ENCODE data around the gene KCNJ11.
A peak's percentile ranks its signal among the peaks of the same experiment; 100 is the strongest.

Gene KCNJ11
- total RNA-seq = 0 to 0.36 (median 0) reads per million in 4 donors

DNA sequence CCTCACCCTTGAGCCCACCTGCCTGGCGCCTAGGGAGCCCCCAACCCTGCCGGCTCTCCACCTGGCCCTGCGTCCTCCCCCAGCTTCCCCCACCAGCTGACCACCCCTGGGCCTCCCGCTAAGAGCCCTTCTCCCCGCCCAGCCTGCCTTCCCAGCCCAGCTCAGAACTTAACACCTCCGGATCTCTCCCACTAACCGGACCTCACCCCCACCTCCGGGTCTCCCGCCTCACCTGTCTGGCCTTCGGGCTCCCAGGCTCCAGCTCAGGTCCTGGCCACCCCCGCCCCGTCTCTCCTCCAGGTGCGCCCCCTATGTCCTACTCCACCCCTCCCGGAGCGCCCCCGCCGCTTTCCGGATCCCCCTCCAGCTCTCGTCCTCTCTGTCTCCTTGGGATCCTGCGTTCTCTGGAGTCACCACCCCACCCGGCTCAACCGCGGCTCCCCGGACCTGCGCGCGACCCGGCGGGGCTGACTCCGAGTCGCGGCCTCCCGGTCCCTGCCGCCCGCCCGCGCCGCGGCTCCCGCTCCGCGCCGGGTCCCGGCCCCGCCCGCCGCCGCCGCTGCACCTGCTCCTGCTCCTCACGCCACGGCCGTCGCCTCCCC lies at the start of gene KCNJ11:
Gene KCNJ11, minus strand, starts transcription at position 51 of the 602 bp plus-strand sequence. CDS start 568 bp downstream, outside the sequence.
- peak in 1 of 5 donors; percentile 8 for DNase-seq

DNA sequence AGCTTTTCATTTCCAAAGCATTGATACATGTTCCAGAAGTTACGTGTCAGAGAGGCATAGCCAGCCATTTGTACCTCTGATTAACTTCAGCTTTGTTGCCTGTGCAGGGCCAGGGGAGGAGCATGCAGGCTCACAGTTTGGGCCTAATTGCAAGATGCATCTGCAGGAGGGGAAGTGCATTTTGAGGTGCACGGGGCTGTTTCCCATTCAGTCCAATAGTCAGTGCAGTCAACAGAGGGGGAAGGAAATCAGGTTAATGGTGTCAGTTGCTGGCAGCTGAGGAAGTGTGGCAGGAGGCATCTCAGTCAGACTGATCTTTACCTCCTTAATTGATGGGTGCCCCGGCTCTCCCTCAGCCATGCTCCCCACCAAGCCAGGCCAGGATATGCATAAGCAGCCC lies 48.9 kb upstream of the KCNJ11 start:
- no peak for DNase-seq

DNA sequence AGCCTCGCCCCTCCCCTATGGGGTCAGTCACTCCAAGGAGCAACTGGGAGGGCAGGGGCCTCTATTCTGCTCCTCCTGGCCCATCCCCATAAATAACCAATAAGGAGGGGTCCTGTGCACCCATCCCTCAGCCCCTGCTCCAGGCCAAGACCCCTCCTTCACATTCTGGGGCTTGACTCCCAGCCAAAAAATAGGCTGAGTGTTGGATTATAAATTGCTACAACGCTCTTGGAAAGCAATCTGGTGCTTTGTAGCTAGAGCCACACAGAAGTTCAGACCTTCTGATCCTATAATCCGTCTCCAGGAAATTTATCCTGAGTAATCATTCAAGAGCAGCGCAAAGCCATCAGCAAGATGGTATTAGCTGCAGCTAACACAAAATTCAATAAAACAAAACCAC lies 45.6 kb upstream of the KCNJ11 start:
- DNase-seq = no peak

DNA sequence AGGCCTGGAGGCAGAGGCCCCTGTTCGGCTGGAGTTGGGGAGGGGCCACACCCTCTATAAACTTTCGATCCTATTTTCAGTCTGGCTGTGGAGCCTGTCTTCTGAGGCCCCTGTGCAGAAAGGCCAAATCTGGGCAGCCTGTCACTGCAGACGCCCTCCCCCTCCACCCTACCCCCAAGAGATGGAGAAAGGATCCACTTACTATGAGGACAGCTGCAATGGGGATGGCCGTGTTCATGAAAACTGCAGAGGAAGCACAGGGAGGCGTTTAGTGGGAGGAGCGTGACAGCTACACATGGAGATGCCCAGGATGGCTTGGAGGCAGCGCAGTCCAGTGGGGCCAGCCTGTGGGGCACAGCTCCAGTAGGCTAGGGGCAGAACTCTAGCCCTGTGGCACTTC lies 43.5 kb upstream of the KCNJ11 start:
- DNase-seq = no peak

- DNase-seq = no peak
Measured at GRCh38 chr11:17431139-17431538, 42.7 kb upstream of the KCNJ11 start.

- DNase-seq = no peak
Measured at GRCh38 chr11:17430616-17431015, 42.2 kb upstream of the KCNJ11 start.

DNA sequence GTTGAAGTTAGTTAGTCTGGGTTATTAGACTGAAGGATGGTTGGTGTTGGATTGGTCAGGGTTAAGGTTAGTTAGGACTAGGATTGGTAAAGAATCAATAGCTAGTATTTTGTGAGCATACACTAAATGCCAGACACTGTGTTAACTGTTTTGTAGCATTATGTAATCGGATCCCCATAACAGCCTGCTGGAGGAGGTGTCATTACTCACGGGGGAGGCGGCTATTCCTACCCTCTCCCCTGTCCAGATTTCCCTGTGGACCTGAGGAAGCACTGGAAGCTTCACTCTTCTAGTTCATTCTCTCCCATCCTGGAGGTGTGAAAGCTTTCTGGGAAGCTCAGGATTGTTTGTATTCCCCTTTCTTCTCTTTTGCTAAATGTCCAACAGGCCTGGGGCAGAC lies 40.5 kb upstream of the KCNJ11 start:
- DNase-seq = no peak

- no peak for DNase-seq
Measured at GRCh38 chr11:17428261-17428660, 39.8 kb upstream of the KCNJ11 start.

DNA sequence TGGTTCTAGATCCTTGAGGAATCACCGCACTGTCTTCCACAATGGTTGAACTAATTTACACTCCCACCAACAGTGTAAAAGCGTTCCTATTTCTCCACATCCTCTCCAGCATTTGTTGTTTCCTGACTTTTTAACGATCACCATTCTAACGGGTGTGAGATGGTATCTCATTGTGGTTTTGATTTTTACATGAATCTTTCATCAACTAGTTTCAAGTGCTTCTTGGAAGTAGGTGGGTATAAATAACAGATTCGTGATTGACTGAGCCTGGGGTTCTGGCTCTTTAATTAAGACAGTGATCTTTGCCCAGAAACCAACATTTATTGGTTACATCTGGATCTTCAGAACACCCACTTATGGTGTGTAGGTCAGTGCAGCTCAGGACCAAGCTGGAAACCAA lies 37.8 kb upstream of the KCNJ11 start:
- peak in 1 of 5 donors; percentile 27 for DNase-seq

DNA sequence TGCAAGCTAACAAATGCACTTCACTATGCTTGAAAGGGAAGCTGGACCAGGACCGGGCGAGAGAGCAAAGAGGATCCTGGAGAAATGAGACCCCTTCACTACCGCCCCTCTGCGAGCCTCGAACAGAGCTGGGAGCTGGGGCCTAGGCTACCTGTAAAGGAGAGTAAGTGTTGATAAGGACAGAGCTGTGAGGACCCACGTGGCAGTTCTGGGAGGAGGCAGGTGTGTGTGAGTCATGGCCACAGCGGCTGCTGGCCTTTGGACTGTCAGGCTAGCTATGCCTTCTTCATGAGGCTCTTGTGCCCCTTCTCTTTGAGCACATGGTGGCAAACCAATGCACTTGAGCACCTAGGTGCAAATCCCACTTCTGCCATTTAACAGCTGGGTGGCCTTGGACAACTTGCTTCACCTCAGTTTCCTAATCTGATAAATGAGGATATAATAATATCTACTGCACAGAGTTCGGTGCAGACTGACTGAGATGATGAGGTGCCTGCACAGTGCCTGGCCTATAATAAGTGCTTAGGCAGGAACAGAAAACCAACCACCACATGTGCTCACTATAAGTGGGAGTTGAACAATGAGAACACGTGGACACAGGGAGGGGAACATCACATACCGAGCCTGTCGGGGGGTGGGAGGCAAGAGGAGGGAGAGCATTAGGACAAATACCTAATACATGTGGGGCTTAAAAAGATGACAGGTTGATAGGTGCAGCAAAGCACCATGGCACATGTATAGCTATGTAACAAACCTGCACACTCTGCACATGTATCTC lies 35.3 kb upstream of the KCNJ11 start:
- DNase-seq = no peak

- no peak for DNase-seq
Measured at GRCh38 chr11:17421781-17422180, 33.3 kb upstream of the KCNJ11 start.

GRCh38 chr11:17418444-17419081 lies 30.1 kb upstream of the KCNJ11 start:
- no peak for DNase-seq

DNA sequence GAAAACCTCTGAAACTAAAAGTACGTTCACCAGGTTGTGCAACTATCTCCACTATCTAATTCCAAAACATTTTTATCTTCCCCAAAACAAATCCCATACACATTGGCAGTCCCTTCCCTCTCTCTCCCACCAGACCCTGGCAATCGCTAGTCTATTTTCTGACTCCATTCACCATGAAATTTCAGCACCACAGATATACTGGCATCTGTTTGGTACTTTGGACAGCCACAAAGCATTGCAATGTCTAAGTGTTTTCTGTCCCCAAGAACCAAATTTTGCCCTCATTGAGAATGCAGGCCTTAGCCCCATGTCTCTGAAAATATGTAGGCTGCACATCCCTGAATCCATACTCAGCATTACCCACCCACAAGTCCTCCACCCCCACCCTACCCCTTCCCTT lies 28.0 kb upstream of the KCNJ11 start:
- no peak for DNase-seq

DNA sequence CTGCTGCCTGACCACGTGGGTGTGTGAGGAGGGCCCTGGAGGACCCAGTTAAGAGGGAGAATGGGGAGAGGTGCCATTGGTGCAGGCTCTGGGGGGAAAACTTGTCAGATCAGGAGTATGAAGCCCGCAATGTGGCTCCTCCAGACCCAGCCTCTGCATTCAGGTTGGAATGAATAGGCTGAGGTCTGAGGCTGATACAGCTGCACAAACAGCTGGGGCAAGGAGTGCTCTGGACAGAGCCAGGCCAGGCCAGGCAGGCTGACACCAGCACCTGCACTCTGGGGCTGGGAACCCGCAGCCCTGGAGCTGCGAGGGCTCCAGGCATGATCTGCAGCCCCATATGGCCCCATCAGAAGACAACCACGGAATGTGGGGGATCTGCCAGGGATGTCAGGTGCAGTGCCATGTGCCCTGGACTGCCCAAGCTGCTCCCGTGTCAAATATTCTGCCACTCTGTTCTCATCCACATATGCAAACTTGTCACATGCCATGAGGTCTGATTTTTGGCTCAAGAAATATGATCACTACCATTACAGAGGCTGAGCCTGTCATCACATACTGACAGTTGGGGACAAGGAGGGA lies 27.2 kb upstream of the KCNJ11 start:
- DNase-seq = no peak

- no peak for DNase-seq
Measured at GRCh38 chr11:17414992-17415391, 26.5 kb upstream of the KCNJ11 start.

DNA sequence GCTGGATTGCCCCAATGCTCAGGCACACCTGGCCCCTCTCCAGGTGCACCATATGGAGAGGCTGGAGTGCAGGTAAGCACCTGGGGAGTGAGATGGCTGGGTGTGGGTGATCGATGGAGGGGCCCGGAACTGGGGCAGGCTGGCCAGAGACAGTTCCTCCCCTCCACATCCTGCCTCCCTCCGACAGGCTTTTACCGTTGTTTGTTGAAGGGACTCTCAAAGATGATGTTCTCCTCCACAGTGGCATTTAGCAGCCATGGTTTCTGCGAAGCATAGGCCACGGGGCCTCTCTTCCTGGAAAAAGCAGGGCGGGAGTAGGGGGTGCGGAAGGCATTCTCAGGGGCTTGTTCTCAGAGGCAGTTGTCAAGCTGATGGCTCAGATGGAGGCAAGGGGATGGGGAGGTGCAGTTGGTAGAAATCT lies 25.9 kb upstream of the KCNJ11 start:
- peak in 1 of 5 donors; percentile 40 for DNase-seq

GRCh38 chr11:17413414-17414316 lies 25.2 kb upstream of the KCNJ11 start:
- DNase-seq = no peak

GRCh38 chr11:17412488-17413180 lies 24.2 kb upstream of the KCNJ11 start:
- DNase-seq = no peak

- no peak for DNase-seq
Measured at GRCh38 chr11:17411418-17411817, 23.0 kb upstream of the KCNJ11 start.

- no peak for DNase-seq
Measured at GRCh38 chr11:17410606-17411379, 22.3 kb upstream of the KCNJ11 start.

DNA sequence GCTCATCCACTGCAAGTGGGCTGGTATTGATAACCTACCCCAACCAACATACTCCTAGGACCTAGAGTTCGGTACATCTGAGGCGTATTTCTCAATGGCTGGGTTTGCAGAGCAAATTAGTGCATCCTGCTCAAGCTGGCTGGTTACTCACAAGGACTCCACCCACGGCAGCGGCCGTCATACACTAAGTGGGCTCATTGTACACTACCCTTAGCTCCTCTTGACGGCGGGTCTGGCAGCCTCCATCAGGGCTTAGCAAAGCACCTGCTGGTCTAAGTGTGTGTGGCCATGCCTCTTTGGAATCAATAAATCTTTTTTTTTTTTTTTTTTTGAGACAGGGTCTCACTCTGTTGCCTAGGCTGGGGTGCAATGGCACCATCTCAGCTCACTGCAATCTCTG lies 20.2 kb upstream of the KCNJ11 start:
- no peak for DNase-seq
